GM12892 (cell line): ENCODE results near the gene SKIL.

Experiments
- POLR2A ChIP-seq: IDR thresholded peaks from 2 replicates; pipeline ENCODE4 v1.6.1; 2011; ENCODE audit warnings: low read depth, low read length, control low read depth
- TAF1 ChIP-seq: IDR thresholded peaks from 2 replicates; pipeline ENCODE4 v1.6.1; 2011; ENCODE audit warnings: low read depth, mild to moderate bottlenecking, control low read depth, low read length, borderline replicate concordance

- TF ChIP-seq POLR2A (no peak), TAF1 (no peak)
These were observed 3.4 kb downstream of the SKIL start for GRCh38 chr3:170360916-170361315.
